ENCODE results near the gene CROCC2. TPM values are rescaled to one million over a fixed set of nuclear protein-coding genes. Genes with fewer than 3 reads are reported as not detected.

The CROCC2 gene
- total and polyA plus RNA-seq, 12 donors: 0.07 to 0.65 (median 0.28) TPM; not detected in 6

- Histone ChIP-seq H3K4me3 (no peak within 1 kb of the TSS), H3K27ac (no peak within 1 kb of the TSS), H3K27me3 (no peaks in the 10 kb centered on the region), H3K36me3 (replicated peaks in 1 of 2) (no peaks in the 10 kb centered on the region), H3K4me1 (replicated peaks in 1 of 2) (no peaks in the 10 kb centered on the region), H3K9me3 (replicated peaks in 1 of 3) (no peaks in the 10 kb centered on the region)
- no peak for DNase-seq
- WGBS, 4 donors: 64 to 81% (median 75%) methylated on average over 17 to 21 of the region's 21 CpGs
- no peak for TF ChIP-seq POLR2A (IDR thresholded peaks at IDR 0.05)
- no peak for TF ChIP-seq CTCF (IDR thresholded peaks at IDR 0.05)
- intact Hi-C loops (cut with DNase I): no loop called here
Observed at GRCh38 chr2:240868286-240869108, 37.6 kb upstream of the CROCC2 start, which contains the start of gene AGXT. Gene AGXT, plus strand, starts transcription at chr2:240868824. Its CDS starts 42 bp downstream, at chr2:240868866.

- Histone ChIP-seq H3K4me1 (replicated peaks in 1 of 2) (no peaks in the 10 kb centered on the region), H3K4me3 (no peak overlapping the region), H3K27ac (no peak overlapping the region), H3K36me3 (replicated peaks in 1 of 2) (no peaks in the 10 kb centered on the region), H3K27me3 (no peaks in the 10 kb centered on the region), H3K9me3 (replicated peaks in 1 of 3) (no peaks in the 10 kb centered on the region)
- TF ChIP-seq POLR2A (IDR thresholded peaks at IDR 0.05) (no peak), CTCF (IDR thresholded peaks at IDR 0.05) (no peak)
- WGBS, 4 donors: 84 to 95% (median 93%) methylated on average over 13 to 25 of the region's 25 CpGs
- intact Hi-C loops (cut with DNase I): no loop called here
- no peak for DNase-seq
Observed at GRCh38 chr2:240869109-240869955, 36.8 kb upstream of the CROCC2 start.

- H3K27ac ChIP-seq: no peak overlapping the region
- H3K36me3 ChIP-seq (replicated peaks in 1 of 2): no peaks in the 10 kb centered on the region
- WGBS, 4 donors: 83 to 85% (median 85%) methylated on average over 12 to 15 of the region's 15 CpGs; no CpG with 5 or more reads in 1 of the 4 donors
- no peaks in the 10 kb centered on the region for H3K9me3 ChIP-seq (replicated peaks in 1 of 3)
- intact Hi-C loops (cut with DNase I): no loop called here
- H3K27me3 ChIP-seq: no peaks in the 10 kb centered on the region
- H3K4me3 ChIP-seq: no peak overlapping the region
- no peaks in the 10 kb centered on the region for H3K4me1 ChIP-seq (replicated peaks in 1 of 2)
- TF ChIP-seq CTCF (IDR thresholded peaks at IDR 0.05): no peak
- no peak for TF ChIP-seq POLR2A (IDR thresholded peaks at IDR 0.05)
- no peak for DNase-seq
Observed at GRCh38 chr2:240869956-240870875, 35.9 kb upstream of the CROCC2 start.
